B cell (primary cell): ENCODE measurements around the gene CHAT.

Experiments
- CTCF ChIP-seq: fragments of 200-600 bp; IDR thresholded peaks from one replicate; pipeline ENCODE4 v1.8.0; 2022; ENCODE audit warnings: antibody characterized with exemption, mild to moderate bottlenecking
- EZH2 ChIP-seq: IDR thresholded peaks from 2 replicates; pipeline ENCODE4 v1.6.1; 2012; ENCODE audit warnings: borderline replicate concordance, low read depth, mild to moderate bottlenecking, moderate library complexity, low read length; ENCODE audit not compliant: insufficient read depth, poor library complexity, severe bottlenecking

DNA sequence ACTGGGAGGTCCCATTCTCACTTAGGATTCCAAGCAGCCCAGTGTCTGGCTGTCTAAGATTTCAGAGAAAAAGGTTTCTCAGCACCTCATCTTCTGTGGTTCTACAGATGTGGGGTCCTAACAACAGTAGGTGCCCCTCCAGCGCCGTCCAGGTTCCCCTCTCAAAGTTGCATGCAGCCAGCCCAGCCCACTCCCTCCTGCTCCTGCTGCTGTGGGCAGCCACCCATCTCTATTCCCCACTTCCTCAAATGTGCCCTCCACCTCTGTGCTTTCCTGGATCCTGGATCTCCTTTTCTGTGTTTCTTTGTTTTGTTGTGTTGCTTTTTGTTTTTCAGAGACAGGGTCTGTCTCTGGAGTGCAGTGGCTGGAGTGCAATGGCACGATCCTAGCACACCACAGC lies 17.0 kb upstream of the CHAT start:
- TF ChIP-seq EZH2 (no peak), CTCF (no peak)
